Measurements from ENCODE around the gene RECK.

RECK gene

GRCh38 chr9:36018891-36019720 is 17.6 kb upstream of the RECK start:
- TF ChIP-seq CTCF (IDR thresholded peaks at IDR 0.05) = no peak
- Histone ChIP-seq H3K4me1 (ENCODE audit: control insufficient read depth in 1 of 2, insufficient read depth in 1 of 2, low read depth in 1 of 2, low read length in 1 of 2) (no peaks in the 10 kb centered on the region), H3K36me3 (no peaks in the 10 kb centered on the region), H3K4me3 (ENCODE audit: low read depth in 1 of 2, low read length in 1 of 2) (no peak overlapping the region), H3K27ac (no peak overlapping the region), H3K9me3 (no peaks in the 10 kb centered on the region), H3K27me3 (no peaks in the 10 kb centered on the region)

GRCh38 chr9:36021968-36022367 is 14.7 kb upstream of the RECK start:
- H3K27ac ChIP-seq = no peak overlapping the region
- H3K4me3 ChIP-seq (ENCODE audit: low read depth in 1 of 2, low read length in 1 of 2) = no peak overlapping the region
- H3K4me1 ChIP-seq (ENCODE audit: control insufficient read depth in 1 of 2, insufficient read depth in 1 of 2, low read depth in 1 of 2, low read length in 1 of 2) = no peaks in the 10 kb centered on the region
- H3K36me3 ChIP-seq = no peaks in the 10 kb centered on the region
- no peaks in the 10 kb centered on the region for H3K27me3 ChIP-seq
- no peaks in the 10 kb centered on the region for H3K9me3 ChIP-seq
- TF ChIP-seq CTCF (IDR thresholded peaks at IDR 0.05) = no peak

- no peak for TF ChIP-seq CTCF (IDR thresholded peaks at IDR 0.05)
- H3K27me3 ChIP-seq = no peaks in the 10 kb centered on the region
- no peaks in the 10 kb centered on the region for H3K36me3 ChIP-seq
- no peak overlapping the region for H3K27ac ChIP-seq
- H3K4me3 ChIP-seq (ENCODE audit: low read depth in 1 of 2, low read length in 1 of 2) = no peak overlapping the region
- H3K4me1 ChIP-seq (ENCODE audit: control insufficient read depth in 1 of 2, insufficient read depth in 1 of 2, low read depth in 1 of 2, low read length in 1 of 2) = no peaks in the 10 kb centered on the region
- H3K9me3 ChIP-seq = no peaks in the 10 kb centered on the region
Observed at GRCh38 chr9:36023260-36024048, 13.3 kb upstream of the RECK start.

DNA sequence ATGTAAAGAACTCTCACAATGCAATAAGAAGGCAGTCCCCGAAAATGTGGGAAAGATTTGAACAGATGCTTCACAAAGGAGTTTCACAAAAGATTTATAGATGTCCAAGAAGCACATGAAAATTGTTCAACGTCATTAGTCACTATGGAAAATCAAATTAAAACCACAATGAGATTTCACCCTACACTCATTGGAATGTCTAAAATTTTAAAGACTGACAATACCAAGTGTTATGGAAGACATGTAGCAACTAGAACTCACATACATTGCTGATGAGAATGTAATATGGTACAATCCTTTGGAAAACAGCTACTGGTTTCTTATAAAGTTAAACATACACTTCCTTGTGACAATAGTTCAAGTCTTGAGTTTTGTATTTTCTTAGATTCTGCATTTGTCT is 11.0 kb upstream of the RECK start:
- Histone ChIP-seq H3K9me3 (no peaks in the 10 kb centered on the region), H3K27me3 (peaks cover 13% of the 10 kb centered on the region)

GRCh38 chr9:36029202-36029601 is 7.5 kb upstream of the RECK start:
- TF ChIP-seq CTCF (IDR thresholded peaks at IDR 0.05) = no peak
- Histone ChIP-seq H3K27me3 (peaks cover 26% of the 10 kb centered on the region), H3K9me3 (no peaks in the 10 kb centered on the region), H3K27ac (no peak overlapping the region), H3K36me3 (no peaks in the 10 kb centered on the region), H3K4me3 (ENCODE audit: low read depth in 1 of 2, low read length in 1 of 2) (no peak overlapping the region), H3K4me1 (ENCODE audit: control insufficient read depth in 1 of 2, insufficient read depth in 1 of 2, low read depth in 1 of 2, low read length in 1 of 2) (no peaks in the 10 kb centered on the region)

More for the DNA sequence above, 11.0 kb upstream of the RECK start:
- TF ChIP-seq CTCF (IDR thresholded peaks at IDR 0.05) = no peak
- Histone ChIP-seq H3K4me3 (ENCODE audit: low read depth in 1 of 2, low read length in 1 of 2) (no peak overlapping the region), H3K36me3 (no peaks in the 10 kb centered on the region), H3K27ac (no peak overlapping the region), H3K4me1 (ENCODE audit: control insufficient read depth in 1 of 2, insufficient read depth in 1 of 2, low read depth in 1 of 2, low read length in 1 of 2) (no peaks in the 10 kb centered on the region)

All from neutrophil (primary cell).